ENCODE data around the gene TCF4. TPM values are rescaled to one million over a fixed set of nuclear protein-coding genes. Genes with fewer than 3 reads are reported as not detected.

Gene TCF4
- total RNA-seq, 1 experiment from 2014 or later = 0.42 TPM

- ATAC-seq (no peak), DNase-seq (ENCODE audit: low read depth, low spot score) (no peak)
- POLR2A ChIA-PET = no interaction called here
- no peak overlapping the region for H3K27ac ChIP-seq (ENCODE audit: low read depth, low read length)
- no peaks in the 10 kb centered on the region for H3K9me2 ChIP-seq (ENCODE audit: insufficient read depth)
- H3K9me3 ChIP-seq (ENCODE audit: control insufficient read depth in 1 of 2, insufficient read depth in 1 of 2, low read depth in 1 of 2, low read length in 2 of 2) = peaks cover 8 to 13% of the 10 kb centered on the region in 2 experiments; a peak in 2 of 4 replicates
- no peaks in the 10 kb centered on the region for H3K4me1 ChIP-seq (ENCODE audit: control insufficient read depth in 1 of 2, insufficient read depth in 2 of 2, low read length in 2 of 2)
- RAD21 ChIA-PET (ENCODE audit: low non-redundant PET in 1 of 2, low total read pairs in 2 of 2, uncharacterized antibody in 2 of 2, unreplicated experiment in 2 of 2) = no interaction called here
- no TSS peak for BruUV-seq (replicated peaks)
- H3K36me3 ChIP-seq (ENCODE audit: control insufficient read depth in 1 of 2, insufficient read depth in 2 of 2, low read length in 2 of 2) = no peaks in the 10 kb centered on the region
- CTCF ChIA-PET = no interaction called here
- H3K27me3 ChIP-seq (ENCODE audit: insufficient read depth, low read length) = no peaks in the 10 kb centered on the region
- no peak overlapping the region for H3K4me2 ChIP-seq (ENCODE audit: low read length)
- no peaks in the 10 kb centered on the region for H3K79me2 ChIP-seq (ENCODE audit: insufficient read depth, low read length)
- H2AFZ ChIP-seq (ENCODE audit: low read depth, low read length, poor library complexity, severe bottlenecking) = no peak overlapping the region
- H4K20me1 ChIP-seq (ENCODE audit: insufficient read depth) = no peaks in the 10 kb centered on the region
- no peak overlapping the region for H3K9ac ChIP-seq (ENCODE audit: low read length)
- no peak overlapping the region for H3K4me3 ChIP-seq (replicated peaks in 1 of 2; ENCODE audit: low read depth in 1 of 2, low read length in 2 of 2)
- intact Hi-C loops (cut with micrococcal nuclease) = no loop called here
- no peak for TF ChIP-seq ELF1 (IDR thresholded peaks at IDR 0.05; ENCODE audit: borderline replicate concordance, low read depth)
- no peak for TF ChIP-seq EZH2 (IDR thresholded peaks at IDR 0.05)
- no peak for TF ChIP-seq POLR2A (IDR thresholded peaks at IDR 0.05; ENCODE audit: borderline replicate concordance, extremely low read depth, insufficient read depth, insufficient read length)
- no peak for TF ChIP-seq ATF3 (IDR thresholded peaks at IDR 0.05)
- TF ChIP-seq SIN3A (IDR thresholded peaks at IDR 0.05; ENCODE audit: low read depth) = no peak
- TF ChIP-seq MAX (IDR thresholded peaks at IDR 0.05) = no peak
- no peak for TF ChIP-seq POLR2AphosphoS5 (IDR thresholded peaks at IDR 0.05; ENCODE audit: low read depth, low read length)
Measured at GRCh38 chr18:55541571-55541970, 46.4 kb downstream of the TCF4 start.

- Histone ChIP-seq H3K9me3 (ENCODE audit: control insufficient read depth in 1 of 2, insufficient read depth in 1 of 2, low read depth in 1 of 2, low read length in 2 of 2) (peaks cover 10 to 11% of the 10 kb centered on the region in 2 experiments; a peak in 2 of 4 replicates), H2AFZ (ENCODE audit: low read depth, low read length, poor library complexity, severe bottlenecking) (no peak overlapping the region), H3K4me1 (ENCODE audit: control insufficient read depth in 1 of 2, insufficient read depth in 2 of 2, low read length in 2 of 2) (no peaks in the 10 kb centered on the region), H3K9ac (ENCODE audit: low read length) (no peak overlapping the region), H3K27me3 (ENCODE audit: insufficient read depth, low read length) (no peaks in the 10 kb centered on the region), H3K36me3 (ENCODE audit: control insufficient read depth in 1 of 2, insufficient read depth in 2 of 2, low read length in 2 of 2) (no peaks in the 10 kb centered on the region), H3K27ac (ENCODE audit: low read depth, low read length) (no peak overlapping the region), H3K4me2 (ENCODE audit: low read length) (no peak overlapping the region), H4K20me1 (ENCODE audit: insufficient read depth) (no peaks in the 10 kb centered on the region), H3K9me2 (ENCODE audit: insufficient read depth) (no peaks in the 10 kb centered on the region), H3K4me3 (replicated peaks in 1 of 2; ENCODE audit: low read depth in 1 of 2, low read length in 2 of 2) (no peak overlapping the region), H3K79me2 (ENCODE audit: insufficient read depth, low read length) (no peaks in the 10 kb centered on the region)
- DNase-seq (ENCODE audit: low read depth, low spot score) (no peak), ATAC-seq (no peak)
- CTCF ChIA-PET = no interaction called here
- RAD21 ChIA-PET (ENCODE audit: low non-redundant PET in 1 of 2, low total read pairs in 2 of 2, uncharacterized antibody in 2 of 2, unreplicated experiment in 2 of 2) = no interaction called here
- TF ChIP-seq CBX3 (IDR thresholded peaks at IDR 0.05; ENCODE audit: low read depth) = no peak
- no peak for TF ChIP-seq MAX (IDR thresholded peaks at IDR 0.05)
- no peak for TF ChIP-seq JUND (IDR thresholded peaks at IDR 0.05)
- TF ChIP-seq RAD21 (IDR thresholded peaks at IDR 0.05; ENCODE audit: low read depth) = no peak
- no peak for TF ChIP-seq ZFX (IDR thresholded peaks at IDR 0.05)
- TF ChIP-seq SP1 (IDR thresholded peaks at IDR 0.05; ENCODE audit: low read depth) = no peak
- TF ChIP-seq SRF (IDR thresholded peaks at IDR 0.05; ENCODE audit: low read depth) = no peak
- no peak for TF ChIP-seq ATF3 (IDR thresholded peaks at IDR 0.05)
- intact Hi-C loops (cut with micrococcal nuclease) = no loop called here
- POLR2A ChIA-PET = no interaction called here
- BruUV-seq (replicated peaks) = no TSS peak
Measured at GRCh38 chr18:55539240-55539639, 48.8 kb downstream of the TCF4 start.
